CD4-positive, alpha-beta T cell treated with Interferon gamma for 1 hour (primary cell): Measurements from ENCODE around the gene FARS2.
"Not testable (repeated sequence)": the region's sequence is repeated elsewhere in the genome, so short reads cannot be mapped to it uniquely, and the experiment has no call there.

Experiments
- DNase-seq: peaks from one replicate; pipeline ENCODE4 v3.0.0-alpha.2; 2020

FARS2 gene

DNA sequence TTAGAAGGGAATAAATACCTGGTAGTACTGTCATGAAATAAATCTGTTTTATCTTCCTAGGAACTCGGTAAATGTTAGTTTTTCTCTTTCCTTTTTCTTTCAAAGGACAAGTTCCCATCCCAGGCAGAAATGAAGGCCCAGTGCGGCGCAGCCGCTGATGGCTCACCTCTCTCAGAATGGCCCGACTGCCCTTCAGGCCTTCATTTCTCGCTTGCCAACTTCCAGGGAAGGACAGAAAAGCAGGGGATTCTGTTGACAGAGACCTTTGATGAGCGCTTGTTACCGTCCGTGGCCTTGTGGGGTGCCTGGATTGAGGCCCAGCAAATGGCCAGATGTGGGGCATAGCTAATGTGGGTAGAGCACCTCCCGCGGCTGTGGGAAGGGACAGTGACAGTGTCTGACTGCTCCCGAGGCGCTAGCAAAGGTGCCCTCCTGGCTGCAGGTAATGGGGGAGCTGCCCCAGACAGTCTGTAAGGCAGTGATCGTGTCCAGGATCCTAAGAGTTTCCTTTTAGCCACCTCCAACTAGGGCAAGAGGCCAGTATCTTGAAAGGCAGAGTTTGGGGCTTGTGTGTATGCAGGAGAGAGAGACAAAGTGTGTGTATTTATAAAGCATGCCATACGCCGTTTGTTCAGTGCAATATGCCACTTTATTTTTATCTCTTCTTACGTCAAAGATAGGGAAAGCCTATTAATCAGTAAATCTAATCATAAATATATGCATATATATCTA is 391.3 kb downstream of the FARS2 start:
- no peak for DNase-seq

DNA sequence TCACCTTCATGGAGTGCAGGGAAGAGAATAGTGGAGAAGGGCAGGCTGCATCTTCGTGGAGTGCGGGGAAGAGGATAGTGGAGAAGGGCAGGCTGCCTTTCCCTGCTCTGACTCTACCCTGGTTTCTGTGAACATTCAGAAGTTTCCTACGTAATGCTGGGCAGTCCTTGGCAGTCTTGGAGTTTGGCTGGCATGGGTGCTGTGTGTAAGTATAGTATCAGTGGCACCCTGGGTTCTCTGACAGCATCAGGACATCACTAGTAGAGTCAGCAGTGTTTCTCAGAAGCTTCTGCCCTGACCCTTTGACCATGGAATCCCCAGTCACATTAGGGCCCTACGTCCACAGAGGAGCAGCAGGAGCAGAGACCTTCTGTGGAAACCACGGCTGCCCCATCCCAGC is 392.5 kb downstream of the FARS2 start:
- DNase-seq: no peak

GRCh38 chr6:5656226-5656625 is 394.9 kb downstream of the FARS2 start:
- DNase-seq: no peak

DNA sequence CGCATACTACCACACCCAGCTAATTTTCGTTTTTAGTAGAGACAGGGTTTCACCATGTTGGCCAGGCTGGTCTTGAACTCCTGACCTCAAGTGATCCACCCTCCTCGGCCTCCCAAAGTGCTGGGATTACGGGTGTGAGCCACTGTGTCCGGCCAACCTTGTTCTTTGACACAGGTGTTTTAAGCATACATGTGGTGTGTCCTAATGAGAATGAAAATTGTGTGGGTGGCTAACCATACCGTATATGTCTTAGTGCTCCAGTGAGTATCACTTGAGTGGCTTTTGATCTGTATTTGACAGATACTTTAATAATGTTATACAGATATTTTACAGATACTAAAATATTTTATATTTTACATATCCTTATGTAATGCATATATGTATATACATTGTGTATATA is 395.4 kb downstream of the FARS2 start:
- DNase-seq: not testable (repeated sequence)

DNA sequence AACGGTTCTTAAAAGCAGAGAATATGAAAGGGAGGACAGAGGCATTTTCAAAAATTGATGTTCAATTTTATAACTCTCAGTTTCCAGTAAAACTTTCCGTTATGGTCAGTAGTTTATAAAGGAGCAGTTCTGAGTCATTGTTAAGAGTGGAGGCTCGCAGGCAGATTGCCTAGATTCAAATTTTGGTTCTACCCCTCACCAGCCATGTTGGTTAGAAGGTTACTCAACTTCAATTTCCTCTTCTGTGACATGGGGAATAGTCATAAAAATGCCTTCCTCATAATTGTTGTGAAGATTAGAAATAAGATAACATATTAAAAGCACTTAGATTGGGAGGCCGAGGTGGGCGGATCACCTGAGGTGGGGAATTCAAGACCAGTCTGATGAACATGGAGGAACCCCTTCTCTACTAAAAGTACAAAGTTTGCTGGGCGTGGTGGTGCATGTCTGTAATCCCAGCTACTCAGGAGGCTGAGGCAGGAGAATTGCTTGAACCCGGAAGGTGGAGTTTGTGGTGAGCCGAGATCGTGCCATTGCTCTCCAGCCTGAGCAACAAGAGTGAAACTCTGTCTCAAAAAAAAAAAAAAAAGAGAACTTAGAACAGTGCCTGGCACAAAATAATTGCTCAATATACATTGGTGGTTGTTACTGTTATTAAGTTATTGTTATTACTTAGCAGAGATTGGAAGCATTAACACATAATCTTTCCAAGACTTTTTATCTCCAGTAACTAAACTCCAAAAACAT is 396.5 kb downstream of the FARS2 start:
- DNase-seq: peak; percentile 20

GRCh38 chr6:5659467-5659866 is 398.2 kb downstream of the FARS2 start:
- no peak for DNase-seq

- DNase-seq: no peak
These were observed 399.5 kb downstream of the FARS2 start for GRCh38 chr6:5660772-5661171.

DNA sequence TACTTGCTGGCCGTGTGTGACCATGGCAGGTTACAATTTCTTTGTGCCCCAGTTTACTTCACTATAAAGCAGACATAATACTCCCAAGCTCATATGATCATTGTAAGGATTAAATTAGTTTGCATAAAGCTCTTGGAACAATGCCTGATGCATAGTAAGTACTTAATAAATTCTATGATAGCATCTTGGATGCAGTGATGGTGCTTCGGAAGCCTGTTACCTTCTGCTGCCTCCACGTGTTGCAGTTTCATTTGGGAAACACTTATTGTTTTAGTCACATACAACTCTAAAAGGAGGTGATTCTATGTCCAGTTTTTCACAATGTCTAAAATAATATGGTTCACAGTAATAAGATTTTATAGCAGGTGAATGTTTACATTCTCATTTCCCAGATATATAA is 401.5 kb downstream of the FARS2 start:
- no peak for DNase-seq

GRCh38 chr6:5663259-5663658 is 401.9 kb downstream of the FARS2 start:
- no peak for DNase-seq

GRCh38 chr6:5663739-5664138 is 402.4 kb downstream of the FARS2 start:
- DNase-seq: no peak

DNA sequence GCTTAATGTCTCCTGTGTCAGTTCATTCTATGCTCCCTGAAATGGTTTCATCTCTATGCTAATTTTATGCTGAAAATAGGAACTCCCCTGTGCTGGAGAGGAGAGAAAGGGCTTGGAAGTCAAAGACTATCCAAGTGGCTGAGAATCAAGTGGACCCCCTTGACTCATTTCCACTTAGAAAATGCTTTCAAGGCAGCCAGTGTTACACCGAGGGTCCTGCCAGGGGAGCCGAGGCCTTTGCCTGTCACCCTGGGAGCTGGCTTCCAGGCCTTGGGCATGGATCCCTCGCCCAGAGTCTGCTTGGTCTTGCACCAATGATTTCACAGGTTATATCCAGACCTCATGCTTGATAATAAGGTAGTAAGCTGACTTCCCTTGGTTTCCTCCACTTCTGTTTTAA is 402.8 kb downstream of the FARS2 start:
- no peak for DNase-seq

DNA sequence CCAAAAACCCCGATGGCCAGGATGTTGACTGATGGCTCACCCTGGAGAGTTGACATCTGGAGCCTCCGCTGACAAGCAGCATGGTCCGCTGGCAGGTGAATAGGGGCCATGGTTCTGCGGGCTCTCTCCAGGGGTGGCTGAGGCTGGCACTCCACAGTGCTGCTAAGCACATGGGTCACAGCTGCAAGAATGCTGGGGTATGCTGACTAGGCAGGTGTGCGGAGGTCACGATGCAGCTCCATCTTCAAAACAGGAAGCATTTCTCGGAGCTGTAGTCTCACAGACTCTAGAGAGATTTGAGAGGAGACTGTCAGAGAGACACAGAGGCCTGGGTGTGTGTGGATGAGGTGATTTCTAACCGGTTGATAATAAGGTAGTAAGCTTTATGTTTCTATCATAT is 403.9 kb downstream of the FARS2 start:
- peak; percentile 40 for DNase-seq

GRCh38 chr6:5665667-5666066 is 404.4 kb downstream of the FARS2 start:
- no peak for DNase-seq

DNA sequence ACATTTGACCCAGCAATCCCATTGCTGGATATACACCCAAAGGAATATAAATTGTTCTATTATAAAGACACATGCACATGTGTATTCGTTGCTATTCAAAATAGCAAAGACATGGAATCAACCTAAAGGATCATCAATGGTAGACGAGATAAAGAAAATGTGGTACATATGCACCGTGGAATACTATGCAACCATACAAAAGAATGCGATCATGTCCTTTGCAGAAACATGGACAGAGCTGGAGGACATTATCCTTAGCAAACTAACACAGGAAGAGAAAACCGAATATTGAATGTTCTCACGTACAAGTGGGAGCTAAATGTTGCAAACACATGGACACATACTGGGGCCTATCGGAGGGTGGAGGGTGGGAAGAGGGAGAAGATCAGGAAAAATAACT is 405.4 kb downstream of the FARS2 start:
- DNase-seq: no peak

DNA sequence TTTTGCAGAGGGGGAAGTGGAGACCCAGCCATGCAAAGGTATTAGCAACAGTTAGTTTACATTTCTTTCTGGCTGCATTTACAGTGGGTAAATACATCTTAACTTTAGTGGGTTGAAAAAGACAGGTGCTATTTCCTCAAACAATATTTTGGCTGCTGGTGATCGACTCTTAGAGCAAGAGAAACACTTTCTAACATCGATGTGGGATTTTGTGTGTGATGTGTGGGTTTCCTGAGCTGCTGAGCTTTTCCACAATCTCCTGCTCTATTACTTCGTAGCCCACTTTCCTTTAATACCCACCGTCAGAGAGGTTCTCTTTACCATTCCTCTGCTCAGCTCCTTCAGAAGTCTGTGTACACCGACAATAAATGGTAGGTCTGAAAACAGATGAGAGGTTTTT is 406.4 kb downstream of the FARS2 start:
- peak; percentile 4 for DNase-seq

- no peak for DNase-seq
These were observed 409.1 kb downstream of the FARS2 start for GRCh38 chr6:5670381-5670780.

DNA sequence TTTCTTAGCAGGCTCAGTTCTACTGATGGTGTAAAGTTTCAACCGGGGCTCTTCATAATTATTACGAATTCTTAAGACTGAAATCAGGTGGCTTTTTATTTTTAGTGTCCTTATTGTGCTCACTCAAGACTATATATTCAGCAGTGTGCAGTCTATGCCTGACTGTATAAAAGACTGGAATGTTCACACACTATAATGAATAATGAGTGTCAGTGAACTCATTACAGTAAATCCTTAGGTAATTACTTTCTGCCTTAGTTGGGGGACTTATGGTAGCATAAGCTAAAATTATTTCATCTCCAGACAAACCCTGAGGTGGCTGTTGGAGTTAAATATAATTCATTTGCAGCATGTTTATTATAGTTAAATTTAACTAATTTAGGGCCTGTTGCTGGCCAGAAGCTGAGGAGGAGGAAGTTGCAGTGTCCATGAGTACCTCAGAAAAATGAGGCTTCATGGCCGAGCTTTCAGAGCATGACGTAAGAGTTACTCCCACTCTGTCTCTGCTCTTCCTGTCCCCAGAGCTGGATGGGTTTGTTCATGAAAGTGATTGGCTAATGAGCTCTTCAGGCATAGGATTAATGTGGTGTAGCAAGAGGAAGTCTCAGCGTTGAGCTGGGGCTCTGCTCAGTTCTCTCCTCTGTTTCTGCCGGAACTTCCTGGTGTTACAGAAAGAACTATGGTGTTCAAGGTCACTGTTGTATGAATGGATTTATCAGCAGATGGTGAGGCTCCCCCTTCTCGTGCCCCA is 409.7 kb downstream of the FARS2 start:
- peak; percentile 62 for DNase-seq

GRCh38 chr6:5671601-5672559 is 410.6 kb downstream of the FARS2 start:
- no peak for DNase-seq

DNA sequence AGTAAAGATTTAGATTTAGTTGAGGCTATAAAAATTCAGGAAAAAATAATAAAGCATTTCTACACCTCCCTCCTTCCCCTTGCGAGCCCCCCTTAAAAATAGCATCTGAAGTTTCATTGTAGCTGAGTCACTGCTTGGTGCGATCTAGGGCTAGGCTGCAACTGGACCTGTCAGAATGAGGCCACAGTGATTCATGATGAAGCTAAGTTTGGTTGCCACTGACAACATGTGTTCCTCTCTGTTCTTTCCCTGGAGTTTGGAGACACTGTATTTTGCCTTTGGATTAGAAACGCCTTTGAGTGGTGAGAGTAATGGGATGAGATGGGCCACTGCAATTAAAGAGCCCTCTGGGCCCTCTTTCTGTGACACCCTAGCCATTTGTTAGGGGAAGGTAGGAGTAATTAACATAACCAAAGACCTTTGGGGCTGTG is 411.3 kb downstream of the FARS2 start:
- peak; percentile 18 for DNase-seq

DNA sequence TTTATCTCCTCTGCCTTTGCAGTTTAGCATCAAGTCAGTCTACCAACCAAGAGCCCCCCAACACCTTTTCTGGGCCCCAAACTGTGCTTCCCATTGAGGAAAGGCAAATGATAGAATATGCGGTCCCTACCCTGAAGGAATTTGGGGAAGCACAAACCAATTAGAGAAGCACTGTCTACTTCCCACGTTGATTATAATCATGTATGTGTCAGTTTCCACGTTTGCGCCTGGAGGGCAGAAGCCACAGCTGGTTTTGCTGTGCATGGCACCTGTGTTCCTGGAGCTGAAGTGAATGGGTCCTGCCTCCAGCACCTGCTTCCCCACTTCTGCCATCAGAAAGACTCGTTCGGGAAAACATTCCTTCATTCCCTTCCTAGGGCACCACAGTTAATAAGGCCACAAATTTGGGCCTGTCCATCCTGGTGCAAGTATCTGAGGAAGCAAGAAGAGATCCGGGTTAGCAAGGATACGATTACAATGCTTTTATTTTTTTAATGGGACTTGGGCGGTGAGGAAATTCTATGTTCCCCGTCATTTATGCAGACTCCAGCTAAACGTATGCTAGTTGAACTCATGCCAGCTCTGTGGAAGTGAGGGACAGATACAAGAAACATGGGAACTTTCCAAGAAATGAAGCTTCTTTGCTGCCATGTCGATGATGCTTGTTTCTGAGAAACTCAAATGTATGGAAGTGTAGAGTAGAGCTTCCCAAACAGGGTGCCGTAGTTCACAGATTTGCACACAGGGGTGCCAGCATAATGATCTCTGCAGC is 411.9 kb downstream of the FARS2 start:
- DNase-seq: no peak

DNA sequence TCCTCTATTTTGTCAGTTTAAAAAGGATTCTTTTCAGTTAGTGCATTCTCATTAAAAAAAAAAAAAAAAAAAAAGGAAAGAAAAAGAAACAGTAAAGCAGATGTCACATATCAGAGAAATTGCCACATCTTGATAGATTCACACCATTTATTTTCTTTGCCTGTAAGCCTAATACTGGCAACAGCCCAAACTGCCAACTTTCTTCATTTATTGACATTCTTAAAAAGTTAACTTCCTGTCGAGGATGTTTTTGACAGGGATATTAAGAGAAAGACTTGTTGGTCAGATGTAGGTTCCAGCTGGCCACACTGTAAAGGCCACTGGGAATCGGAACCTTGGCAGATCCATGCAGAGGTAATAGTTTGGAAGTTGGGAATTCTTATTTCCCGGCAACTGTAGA is 412.8 kb downstream of the FARS2 start:
- no peak for DNase-seq

- DNase-seq: no peak
These were observed 413.4 kb downstream of the FARS2 start for GRCh38 chr6:5674721-5675120.
